A673 (cell line): Measurements from ENCODE around the gene TCIRG1. TPM values are rescaled to one million over a fixed set of nuclear protein-coding genes. Genes with fewer than 3 reads are reported as not detected.
"Not testable (repeated sequence)": the region's sequence is repeated elsewhere in the genome, so short reads cannot be mapped to it uniquely, and the experiment has no call there.

ENCODE experiments used
- Bru-seq: library from RNA; stranded (reverse); fragments of 400-500 nt; gene quantifications from one replicate; lab custom pipeline; 2021; lab: Mats Ljungman, UMichigan
- BruChase-seq, 2 experiments: library from RNA; stranded (reverse); fragments of 400-500 nt; gene quantifications; one replicate each; lab custom pipeline; 2021; lab: Mats Ljungman, UMichigan
- BruUV-seq: library from RNA; stranded (reverse); fragments of 400-500 nt; replicated peaks from 2 replicates; lab custom pipeline; 2021; lab: Mats Ljungman, UMichigan
- CTCF ChIA-PET: fragments of 300-600 bp; sonication (Branson Sonifier 250); formaldehyde crosslinking; loops from one replicate; lab custom pipeline; 2022; ENCODE audit warnings: antibody characterized with exemption; lab: Charles Lee
- POLR2A ChIA-PET: fragments of 300-600 bp; sonication (Branson Sonifier 250); formaldehyde crosslinking; loops from one replicate; lab custom pipeline; 2022; ENCODE audit warnings: antibody characterized with exemption; ENCODE audit not compliant: low non-redundant PET; lab: Charles Lee
- DNase-seq: peaks from one replicate; pipeline ENCODE4 v3.0.0-alpha.2; 2015; ENCODE audit warnings: low spot score
- H3K27ac ChIP-seq: fragments of 200-600 bp; sonication (generic); 2 replicates; pipeline ENCODE4 v1.5.1; 2016; ENCODE audit warnings: mixed run types, low read depth, mild to moderate bottlenecking, mixed read lengths, antibody characterized with exemption, low read length; ENCODE audit not compliant: poor library complexity, severe bottlenecking
- H3K27me3 ChIP-seq: fragments of 200-600 bp; sonication (generic); replicated peaks from 2 replicates; pipeline ENCODE4 v1.6.1; 2017; ENCODE audit warnings: mixed run types, low read depth, mild to moderate bottlenecking, mixed read lengths, antibody characterized with exemption, low read length; ENCODE audit not compliant: insufficient read depth, poor library complexity
- H3K36me3 ChIP-seq: fragments of 200-600 bp; sonication (generic); 2 replicates; pipeline ENCODE4 v1.6.1; 2016; ENCODE audit warnings: mixed run types, mild to moderate bottlenecking, mixed read lengths, antibody characterized with exemption, low read length; ENCODE audit not compliant: insufficient read depth, poor library complexity, severe bottlenecking
- H3K4me1 ChIP-seq: fragments of 200-600 bp; sonication (generic); 2 replicates; pipeline ENCODE4 v1.6.1; 2017; ENCODE audit warnings: mixed run types, mild to moderate bottlenecking, mixed read lengths, antibody characterized with exemption, low read length; ENCODE audit not compliant: insufficient read depth, poor library complexity, severe bottlenecking
- H3K4me3 ChIP-seq: fragments of 200-600 bp; sonication (generic); 2 replicates; pipeline ENCODE4 v1.5.1; 2016; ENCODE audit warnings: low read depth, mixed run types, mild to moderate bottlenecking, mixed read lengths, low read length; ENCODE audit not compliant: poor library complexity, severe bottlenecking
- H3K9me3 ChIP-seq: fragments of 200-600 bp; sonication (generic); 2 replicates; pipeline ENCODE4 v1.6.1; 2016; ENCODE audit warnings: mixed run types, low read depth, mild to moderate bottlenecking, mixed read lengths, antibody characterized with exemption, low read length; ENCODE audit not compliant: poor library complexity, severe bottlenecking
- EZH2 ChIP-seq: fragments of 200-600 bp; sonication (generic); IDR thresholded peaks from 2 replicates; pipeline ENCODE4 v1.6.1; 2017; ENCODE audit warnings: borderline replicate concordance, low read depth, mild to moderate bottlenecking, mixed read lengths, antibody characterized with exemption, low read length; ENCODE audit not compliant: poor library complexity, severe bottlenecking
- intact Hi-C: fragments of 100-400 bp; cut with micrococcal nuclease; formaldehyde crosslinking; loops from one replicate; pipeline ENCODE4 v1.10.0; 2022; ENCODE audit not compliant: unreplicated experiment
- long read RNA-seq: library from polyadenylated mRNA; stranded (forward); transcript quantifications from one replicate; pipeline ENCODE4 v2.0.0, GENCODE V29; 2022
- total RNA-seq: library from RNA; stranded (reverse); gene quantifications from 2 replicates; pipeline ENCODE4 v1.2.3, GENCODE V29; 2021
- TF ChIP-seq, protein P1 (sequence below): fragments of 300-800, 200-600 bp; sonication (generic); conservative IDR thresholded peaks from 2 replicates; pipeline ENCODE4 v1.5.1; 2017; ENCODE audit warnings: low read depth, mild to moderate bottlenecking, antibody characterized with exemption, low read length, moderate library complexity, mixed read lengths

TCIRG1 gene, protein sequence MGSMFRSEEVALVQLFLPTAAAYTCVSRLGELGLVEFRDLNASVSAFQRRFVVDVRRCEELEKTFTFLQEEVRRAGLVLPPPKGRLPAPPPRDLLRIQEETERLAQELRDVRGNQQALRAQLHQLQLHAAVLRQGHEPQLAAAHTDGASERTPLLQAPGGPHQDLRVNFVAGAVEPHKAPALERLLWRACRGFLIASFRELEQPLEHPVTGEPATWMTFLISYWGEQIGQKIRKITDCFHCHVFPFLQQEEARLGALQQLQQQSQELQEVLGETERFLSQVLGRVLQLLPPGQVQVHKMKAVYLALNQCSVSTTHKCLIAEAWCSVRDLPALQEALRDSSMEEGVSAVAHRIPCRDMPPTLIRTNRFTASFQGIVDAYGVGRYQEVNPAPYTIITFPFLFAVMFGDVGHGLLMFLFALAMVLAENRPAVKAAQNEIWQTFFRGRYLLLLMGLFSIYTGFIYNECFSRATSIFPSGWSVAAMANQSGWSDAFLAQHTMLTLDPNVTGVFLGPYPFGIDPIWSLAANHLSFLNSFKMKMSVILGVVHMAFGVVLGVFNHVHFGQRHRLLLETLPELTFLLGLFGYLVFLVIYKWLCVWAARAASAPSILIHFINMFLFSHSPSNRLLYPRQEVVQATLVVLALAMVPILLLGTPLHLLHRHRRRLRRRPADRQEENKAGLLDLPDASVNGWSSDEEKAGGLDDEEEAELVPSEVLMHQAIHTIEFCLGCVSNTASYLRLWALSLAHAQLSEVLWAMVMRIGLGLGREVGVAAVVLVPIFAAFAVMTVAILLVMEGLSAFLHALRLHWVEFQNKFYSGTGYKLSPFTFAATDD
- total RNA-seq (15.0 and 18.4 TPM in 2 replicates), Bru-seq, nascent RNA (percentile 35 among the genes with signal in this experiment), BruChase-seq, experiment 1, labeled RNA remaining after a 2-hour chase (percentile 35 among the genes with signal in this experiment), BruChase-seq, experiment 2, labeled RNA remaining after a 6-hour chase (percentile 47 among the genes with signal in this experiment)
- long read RNA-seq, transcript TCIRG1-201 (20 exons, 2,677 nt) = major isoform, 14 of 25 reads
- long read RNA-seq, partial matches to known transcripts = 2 of 25 reads
- long read RNA-seq, other reads (novel, unspliced or antisense) = 8 of 25 reads

- ChIA-PET POLR2A (no interaction called here), CTCF (no interaction called here)
- Histone ChIP-seq H3K4me1 (peaks cover 26% of the 10 kb centered on the region), H3K36me3 (peaks cover 6% of the 10 kb centered on the region), H3K9me3 (no peaks in the 10 kb centered on the region), H3K4me3 (peak within 1 kb of the TSS; percentile 46), H3K27me3 (no peaks in the 10 kb centered on the region), H3K27ac (peak within 1 kb of the TSS; percentile 72)
- intact Hi-C loops = loop anchor here (10.0 kb wide), 1 partner anchor 166 kb away; no protein-coding TSS in a partner anchor
- TF ChIP-seq, protein P1, sequence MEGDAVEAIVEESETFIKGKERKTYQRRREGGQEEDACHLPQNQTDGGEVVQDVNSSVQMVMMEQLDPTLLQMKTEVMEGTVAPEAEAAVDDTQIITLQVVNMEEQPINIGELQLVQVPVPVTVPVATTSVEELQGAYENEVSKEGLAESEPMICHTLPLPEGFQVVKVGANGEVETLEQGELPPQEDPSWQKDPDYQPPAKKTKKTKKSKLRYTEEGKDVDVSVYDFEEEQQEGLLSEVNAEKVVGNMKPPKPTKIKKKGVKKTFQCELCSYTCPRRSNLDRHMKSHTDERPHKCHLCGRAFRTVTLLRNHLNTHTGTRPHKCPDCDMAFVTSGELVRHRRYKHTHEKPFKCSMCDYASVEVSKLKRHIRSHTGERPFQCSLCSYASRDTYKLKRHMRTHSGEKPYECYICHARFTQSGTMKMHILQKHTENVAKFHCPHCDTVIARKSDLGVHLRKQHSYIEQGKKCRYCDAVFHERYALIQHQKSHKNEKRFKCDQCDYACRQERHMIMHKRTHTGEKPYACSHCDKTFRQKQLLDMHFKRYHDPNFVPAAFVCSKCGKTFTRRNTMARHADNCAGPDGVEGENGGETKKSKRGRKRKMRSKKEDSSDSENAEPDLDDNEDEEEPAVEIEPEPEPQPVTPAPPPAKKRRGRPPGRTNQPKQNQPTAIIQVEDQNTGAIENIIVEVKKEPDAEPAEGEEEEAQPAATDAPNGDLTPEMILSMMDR = no peak
- no peak for TF ChIP-seq EZH2
- no TSS peak for BruUV-seq
- DNase-seq = peak; percentile 73
These were observed at the start of gene TCIRG1 for GRCh38 chr11:68038718-68039525. TSS of gene TCIRG1 (plus strand) at chr11:68039025. CDS start at chr11:68041272, 2,247 bp downstream.

- not testable (repeated sequence) for BruUV-seq
These were observed 48.1 kb upstream of the TCIRG1 start for GRCh38 chr11:67990546-67991346.

GRCh38 chr11:67991347-67992121 is 47.3 kb upstream of the TCIRG1 start:
- H3K4me1 ChIP-seq, DNase-seq, H3K27me3 ChIP-seq, H3K36me3 ChIP-seq, H3K9me3 ChIP-seq, H3K27ac ChIP-seq, H3K4me3 ChIP-seq, POLR2A ChIA-PET, CTCF ChIA-PET, BruUV-seq: not testable (repeated sequence)
- intact Hi-C loops = loop anchor here (10.0 kb wide), 1 partner anchor 147 kb away; no protein-coding TSS in a partner anchor

More at GRCh38 chr11:67990546-67991346, 48.1 kb upstream of the TCIRG1 start:
- H3K9me3 ChIP-seq, POLR2A ChIA-PET, DNase-seq, H3K27me3 ChIP-seq, H3K36me3 ChIP-seq, H3K4me1 ChIP-seq, CTCF ChIA-PET, H3K27ac ChIP-seq, H3K4me3 ChIP-seq: not testable (repeated sequence)
- intact Hi-C loops = loop anchor here (10.0 kb wide), 1 partner anchor 146 kb away; no protein-coding TSS in a partner anchor
